MG63 (cell line): ENCODE measurements around the gene PRAMEF18. TPM values are rescaled to one million over a fixed set of nuclear protein-coding genes. Genes with fewer than 3 reads are reported as not detected.
"Not testable (repeated sequence)": the region's sequence is repeated elsewhere in the genome, so short reads cannot be mapped to it uniquely, and the experiment has no call there.

Experiments
- DNase-seq: peaks from one replicate; pipeline ENCODE4 v3.0.0-alpha.2; 2020
- H3K27me3 ChIP-seq: fragments of 250-450 bp; sonication (Bioruptor Pico); 2 replicates; pipeline ENCODE4 v1.5.1; 2020; ENCODE audit warnings: mild to moderate bottlenecking, moderate library complexity
- H3K36me3 ChIP-seq: fragments of 250-450 bp; sonication (Bioruptor Pico); 2 replicates; pipeline ENCODE4 v1.5.1; 2020; ENCODE audit warnings: mild to moderate bottlenecking, moderate library complexity
- H3K4me3 ChIP-seq: fragments of 250-450 bp; sonication (Bioruptor Pico); 2 replicates; pipeline ENCODE4 v1.5.1; 2020; ENCODE audit warnings: mild to moderate bottlenecking, moderate library complexity
- H3K9me3 ChIP-seq: fragments of 250-450 bp; sonication (Bioruptor Pico); 2 replicates; pipeline ENCODE4 v1.5.1; 2020; ENCODE audit warnings: mild to moderate bottlenecking, moderate library complexity
- total RNA-seq: library from RNA; depleted of rRNA; stranded (reverse); fragments of >200 nt; shearing (Covaris generic); gene quantifications from 2 replicates; pipeline ENCODE4 v1.2.3, GENCODE V29; 2014; ENCODE audit warnings: low replicate concordance; rRNA removed

Gene PRAMEF18
- total RNA-seq, 1 experiment from 2014 or later: not detected

DNA sequence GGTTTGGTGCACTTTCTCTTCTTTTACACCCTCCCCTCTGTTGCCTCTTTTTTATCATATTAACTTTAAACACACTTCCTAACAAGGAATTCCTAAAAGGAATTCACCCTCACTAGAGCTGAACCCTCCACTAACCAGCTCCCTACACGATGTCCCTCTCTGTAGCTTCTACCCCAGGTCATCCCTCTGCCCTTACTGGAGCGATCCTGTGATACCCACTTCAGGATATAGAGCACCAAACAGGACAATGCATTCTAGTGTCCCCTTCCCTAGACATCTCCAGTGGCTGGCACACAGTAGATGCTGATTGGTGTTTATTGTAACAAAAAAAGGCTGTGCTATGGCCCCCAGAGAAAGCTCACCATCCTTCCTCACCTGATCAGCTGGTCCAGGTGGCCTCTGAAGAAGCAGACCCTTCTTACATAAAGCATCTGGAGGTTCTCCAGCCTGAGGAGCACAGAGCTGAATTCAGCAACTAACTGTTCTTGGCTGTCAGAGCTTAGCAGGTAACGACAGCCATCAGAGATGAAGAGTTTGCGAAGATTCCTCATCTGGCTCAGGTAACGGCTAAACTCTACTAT, 1.4 kb downstream of the PRAMEF18 start:
- H3K4me3 ChIP-seq: no peak overlapping the region
- H3K27me3 ChIP-seq: peaks cover 4% of the 10 kb centered on the region; the same call in 1 of the 2 replicates
- H3K9me3 ChIP-seq: no peaks in the 10 kb centered on the region
- DNase-seq: no peak
- no peaks in the 10 kb centered on the region for H3K36me3 ChIP-seq

DNA sequence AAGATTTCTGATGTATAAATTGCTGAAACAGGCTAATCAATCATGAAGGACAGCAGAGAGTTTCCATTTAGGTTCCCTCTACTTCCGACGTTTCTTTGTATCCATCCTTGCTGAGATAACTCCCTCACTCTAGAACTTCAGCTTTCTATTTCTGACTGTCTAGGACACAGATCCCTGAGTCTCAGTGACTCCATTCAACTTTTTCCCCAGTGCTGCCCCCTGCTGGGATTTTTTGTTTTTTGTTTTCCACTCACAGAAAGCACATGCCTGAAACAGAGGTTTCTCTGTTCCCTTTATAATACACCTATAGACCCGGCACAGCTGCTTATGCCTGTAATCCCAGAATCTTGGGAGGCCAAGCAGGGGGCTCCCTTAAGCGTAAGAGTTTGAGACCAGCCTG, 3.2 kb downstream of the PRAMEF18 start:
- H3K9me3 ChIP-seq: not testable (repeated sequence)

GRCh38 chr1:13219203-13219602, 6.8 kb downstream of the PRAMEF18 start:
- not testable (repeated sequence) for H3K27me3 ChIP-seq, DNase-seq, H3K36me3 ChIP-seq, H3K4me3 ChIP-seq, H3K9me3 ChIP-seq

More for the DNA sequence above, 3.2 kb downstream of the PRAMEF18 start:
- not testable (repeated sequence) for H3K36me3 ChIP-seq, H3K4me3 ChIP-seq, H3K27me3 ChIP-seq, DNase-seq

DNA sequence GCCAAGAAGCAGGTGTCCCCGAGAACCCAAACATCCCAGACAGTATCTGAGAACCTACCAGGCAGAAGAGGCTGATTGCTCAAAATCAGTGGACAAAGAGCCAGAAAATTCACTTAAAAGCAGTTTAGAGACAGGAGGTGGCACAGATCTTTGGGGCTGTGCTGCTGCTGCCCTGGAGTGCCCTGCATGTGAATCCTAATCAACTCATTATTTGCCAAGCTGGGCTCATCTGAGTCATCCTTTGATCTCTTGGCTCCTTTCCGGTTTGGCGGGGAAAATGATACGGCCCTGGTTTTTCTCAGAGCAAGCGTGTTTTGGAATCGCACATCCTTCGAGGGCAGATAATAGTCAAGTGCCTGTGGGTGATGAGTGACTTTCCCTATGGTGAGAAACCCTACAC, 9.3 kb downstream of the PRAMEF18 start:
- H3K27me3 ChIP-seq, DNase-seq, H3K4me3 ChIP-seq, H3K9me3 ChIP-seq, H3K36me3 ChIP-seq: not testable (repeated sequence)

GRCh38 chr1:13208712-13209111, 17.2 kb downstream of the PRAMEF18 start:
- H3K4me3 ChIP-seq, DNase-seq, H3K9me3 ChIP-seq, H3K27me3 ChIP-seq, H3K36me3 ChIP-seq: not testable (repeated sequence)

- H3K4me3 ChIP-seq, H3K9me3 ChIP-seq, H3K27me3 ChIP-seq, H3K36me3 ChIP-seq, DNase-seq: not testable (repeated sequence)
Observed at GRCh38 chr1:13201309-13201708, 24.6 kb downstream of the PRAMEF18 start, which contains the start of gene PRAMEF13. TSS of gene PRAMEF13 (minus strand) at chr1:13201409. CDS start at chr1:13199589, 1,820 bp downstream.

Other genes starting within 250 kb of the PRAMEF18 start
- gene PRAMEF27, start 169.6 kb downstream of the PRAMEF18 start, total RNA-seq: not detected in 2 replicates
- gene HNRNPCL3, start 165.4 kb downstream of the PRAMEF18 start, total RNA-seq: not detected in 2 replicates
- not detected in 2 replicates for gene PRAMEF25, start 155.4 kb downstream of the PRAMEF18 start, total RNA-seq
- gene HNRNPCL2, start 109.3 kb downstream of the PRAMEF18 start, total RNA-seq: not detected in 2 replicates
- gene PRAMEF26, start 70.1 kb downstream of the PRAMEF18 start, total RNA-seq: not detected in 2 replicates
- gene HNRNPCL4, start 60.5 kb downstream of the PRAMEF18 start, total RNA-seq: not detected in 2 replicates
- gene PRAMEF9, start 54.3 kb downstream of the PRAMEF18 start, total RNA-seq: not detected in 2 replicates
- gene PRAMEF13, start 24.7 kb downstream of the PRAMEF18 start, total RNA-seq: not detected in 2 replicates
- not detected in 2 replicates for gene PRAMEF5, start 28.0 kb upstream of the PRAMEF18 start, total RNA-seq
- not detected in 2 replicates for gene PRAMEF8, start 59.0 kb upstream of the PRAMEF18 start, total RNA-seq
- not detected in 2 replicates for gene PRAMEF33, start 77.4 kb upstream of the PRAMEF18 start, total RNA-seq
- gene PRAMEF15, start 89.4 kb upstream of the PRAMEF18 start, total RNA-seq: not detected in 2 replicates
- gene PRAMEF14, start 121.0 kb upstream of the PRAMEF18 start, total RNA-seq: not detected in 2 replicates
- not detected in 2 replicates for gene PRAMEF19, start 145.8 kb upstream of the PRAMEF18 start, total RNA-seq
- not detected in 2 replicates for gene PRAMEF17, start 163.5 kb upstream of the PRAMEF18 start, total RNA-seq
- gene PRAMEF20, start 184.3 kb upstream of the PRAMEF18 start, total RNA-seq: not detected in 2 replicates